Caco-2 (cell line): ENCODE results near the gene ZNRF3. TPM values are rescaled to one million over a fixed set of nuclear protein-coding genes. Genes with fewer than 3 reads are reported as not detected.
A peak's percentile ranks its signal among the peaks of the same experiment; 100 is the strongest.

Experiments
- BruUV-seq: library from RNA; stranded (reverse); fragments of 400-500 nt; replicated peaks from 2 replicates; lab custom pipeline; 2021; lab: Mats Ljungman, UMichigan
- CTCF ChIA-PET: fragments of 300-600 bp; sonication (Branson Sonifier 250); formaldehyde crosslinking; loops from one replicate; lab custom pipeline; 2022; ENCODE audit warnings: antibody characterized with exemption; lab: Charles Lee
- POLR2A ChIA-PET: fragments of 300-600 bp; sonication (Branson Sonifier 250); formaldehyde crosslinking; loops from one replicate; lab custom pipeline; 2022; ENCODE audit warnings: antibody characterized with exemption; lab: Charles Lee
- DNase-seq, 2 experiments: peaks; one replicate each; pipeline versions ENCODE4 v3.0.0 to v3.0.0-alpha.2; 2020 to 2022
- H3K27me3 ChIP-seq: replicated peaks from 2 replicates; pipeline ENCODE4 v1.6.0; 2011; ENCODE audit warnings: low read length; ENCODE audit not compliant: control insufficient read depth, insufficient read depth
- H3K36me3 ChIP-seq: 2 replicates; pipeline ENCODE4 v1.5.1; 2011; ENCODE audit warnings: low read length; ENCODE audit not compliant: control insufficient read depth, insufficient read depth
- H3K4me1 ChIP-seq: fragments of 250-450 bp; sonication (Bioruptor Pico); 2 replicates; pipeline ENCODE4 v1.5.1; 2020; ENCODE audit warnings: mild to moderate bottlenecking
- H3K4me3 ChIP-seq: 2 replicates; pipeline ENCODE4 v1.5.1; 2011; ENCODE audit warnings: low read depth, mild to moderate bottlenecking, control low read depth, low read length
- H3K9me3 ChIP-seq: fragments of 250-450 bp; sonication (Bioruptor Pico); 2 replicates; pipeline ENCODE4 v1.5.1; 2020; ENCODE audit warnings: mild to moderate bottlenecking, moderate library complexity
- H3K27ac Mint-ChIP-seq: one replicate; pipeline ENCODE4 v1.8.0; 2022; ENCODE audit warnings: mixed read lengths; ENCODE audit not compliant: unreplicated experiment
- H3K27me3 Mint-ChIP-seq: one replicate; pipeline ENCODE4 v1.8.0; 2022; ENCODE audit warnings: mixed read lengths; ENCODE audit not compliant: insufficient read depth, unreplicated experiment
- H3K36me3 Mint-ChIP-seq: one replicate; pipeline ENCODE4 v1.8.0; 2022; ENCODE audit warnings: mild to moderate bottlenecking, mixed read lengths; ENCODE audit not compliant: insufficient read depth, unreplicated experiment
- H3K4me1 Mint-ChIP-seq: one replicate; pipeline ENCODE4 v1.8.0; 2022; ENCODE audit warnings: low read depth, mixed read lengths; ENCODE audit not compliant: unreplicated experiment
- H3K4me3 Mint-ChIP-seq: one replicate; pipeline ENCODE4 v1.8.0; 2022; ENCODE audit warnings: mild to moderate bottlenecking, moderate library complexity, mixed read lengths; ENCODE audit not compliant: unreplicated experiment
- H3K9me3 Mint-ChIP-seq: one replicate; pipeline ENCODE4 v1.8.0; 2022; ENCODE audit warnings: mixed read lengths; ENCODE audit not compliant: unreplicated experiment
- CTCF ChIP-seq, 2 experiments: fragments of 200-600 bp in 1 of 2; IDR thresholded peaks; 1 replicate in 1 of 2; 2 replicates in 1 of 2; pipeline versions ENCODE4 v1.5.1 to v1.8.0; 2011 to 2022; ENCODE audit warnings: antibody characterized with exemption in 1 of 2, control low read depth in 1 of 2, inconsistent platforms in 1 of 2, low read depth in 1 of 2, low read length in 1 of 2, mild to moderate bottlenecking in 1 of 2, moderate library complexity in 1 of 2; ENCODE audit not compliant: insufficient read depth in 1 of 2, severe bottlenecking in 1 of 2, unreplicated experiment in 1 of 2
- intact Hi-C: fragments of 100-400 bp; cut with micrococcal nuclease; formaldehyde crosslinking; loops from one replicate; pipeline ENCODE4 v1.10.0; 2022; ENCODE audit not compliant: unreplicated experiment
- total RNA-seq: library from RNA; stranded (reverse); gene quantifications from 2 replicates; pipeline ENCODE4 v1.2.3, GENCODE V29; 2022

The ZNRF3 gene
- total RNA-seq, 1 experiment from 2014 or later, result 41.1 TPM

GRCh38 chr22:28935713-28936112, 52.3 kb downstream of the ZNRF3 start:
- DNase-seq, result no peak
- H3K27me3 ChIP-seq, result no peaks in the 10 kb centered on the region
- peak overlapping the region; percentile 4 for H3K4me3 Mint-ChIP-seq
- H3K9me3 Mint-ChIP-seq, result no peaks in the 10 kb centered on the region
- peaks cover 41% of the 10 kb centered on the region for H3K36me3 Mint-ChIP-seq
- intact Hi-C loops, result no loop called here
- H3K4me1 Mint-ChIP-seq, result peaks cover 88% of the 10 kb centered on the region
- peaks cover 71% of the 10 kb centered on the region for H3K4me1 ChIP-seq
- H3K4me3 ChIP-seq, result no peak overlapping the region
- H3K27me3 Mint-ChIP-seq, result no peaks in the 10 kb centered on the region
- no peaks in the 10 kb centered on the region; the same call in 1 of the 2 replicates for H3K36me3 ChIP-seq
- H3K27ac Mint-ChIP-seq, result peak overlapping the region; percentile 35
- CTCF ChIA-PET, result no interaction called here
- no peak for TF ChIP-seq CTCF (IDR thresholded peaks at IDR 0.05; ENCODE audit: insufficient read depth in 1 of 2, low read depth in 1 of 2, low read length in 1 of 2, severe bottlenecking in 1 of 2, unreplicated experiment in 1 of 2)
- H3K9me3 ChIP-seq, result no peaks in the 10 kb centered on the region
- POLR2A ChIA-PET, result no interaction called here
- no TSS peak for BruUV-seq

GRCh38 chr22:28936200-28936599, 52.8 kb downstream of the ZNRF3 start:
- H3K27me3 Mint-ChIP-seq, result no peaks in the 10 kb centered on the region
- no peaks in the 10 kb centered on the region for H3K9me3 Mint-ChIP-seq
- H3K27ac Mint-ChIP-seq, result no peak overlapping the region
- TF ChIP-seq CTCF (IDR thresholded peaks at IDR 0.05; ENCODE audit: insufficient read depth in 1 of 2, low read depth in 1 of 2, low read length in 1 of 2, severe bottlenecking in 1 of 2, unreplicated experiment in 1 of 2), result no peak
- H3K36me3 Mint-ChIP-seq, result peaks cover 40% of the 10 kb centered on the region
- no TSS peak for BruUV-seq
- intact Hi-C loops, result no loop called here
- no peak for DNase-seq
- Histone ChIP-seq H3K4me3 (no peak overlapping the region), H3K36me3 (no peaks in the 10 kb centered on the region; the same call in 1 of the 2 replicates), H3K9me3 (no peaks in the 10 kb centered on the region), H3K4me1 (peaks cover 69% of the 10 kb centered on the region), H3K27me3 (no peaks in the 10 kb centered on the region)
- POLR2A ChIA-PET, result no interaction called here
- peaks cover 84% of the 10 kb centered on the region for H3K4me1 Mint-ChIP-seq
- H3K4me3 Mint-ChIP-seq, result no peak overlapping the region
- CTCF ChIA-PET, result no interaction called here

GRCh38 chr22:28937206-28938025, 54.0 kb downstream of the ZNRF3 start:
- H3K4me1 ChIP-seq, result peaks cover 69% of the 10 kb centered on the region
- no peaks in the 10 kb centered on the region; the same call in none of the 2 replicates for H3K36me3 ChIP-seq
- Mint-ChIP-seq H3K36me3 (peaks cover 40% of the 10 kb centered on the region), H3K4me3 (no peak overlapping the region), H3K27me3 (no peaks in the 10 kb centered on the region), H3K27ac (no peak overlapping the region), H3K9me3 (no peaks in the 10 kb centered on the region), H3K4me1 (peaks cover 81% of the 10 kb centered on the region)
- ChIA-PET POLR2A (no interaction called here), CTCF (no interaction called here)
- no peak overlapping the region for H3K4me3 ChIP-seq
- BruUV-seq, result no TSS peak
- no peaks in the 10 kb centered on the region for H3K9me3 ChIP-seq
- no peak for TF ChIP-seq CTCF (IDR thresholded peaks at IDR 0.05; ENCODE audit: insufficient read depth in 1 of 2, low read depth in 1 of 2, low read length in 1 of 2, severe bottlenecking in 1 of 2, unreplicated experiment in 1 of 2)
- no peak for DNase-seq
- intact Hi-C loops, result no loop called here
- no peaks in the 10 kb centered on the region for H3K27me3 ChIP-seq
